Breast epithelium (tissue), 3 donors: ENCODE results near the gene S100A10.

Experiments used
- POLR2A ChIP-seq: fragments of 450-650 bp; IDR thresholded peaks from one replicate; pipeline ENCODE4 v1.6.1; 2016; ENCODE audit warnings: antibody characterized with exemption, mild to moderate bottlenecking, moderate library complexity
- POLR2AphosphoS5 ChIP-seq, 3 donors: sonication (generic); formaldehyde crosslinking; IDR thresholded peaks; one replicate each; pipeline ENCODE4 v1.6.1; 2017; ENCODE audit warnings: antibody characterized with exemption in 3 of 3
- TF ChIP-seq, protein P1 (sequence below), 3 donors: fragments of 450-650 bp; IDR thresholded peaks; one replicate each; pipeline ENCODE4 v1.5.1; 2016 to 2017; ENCODE audit warnings: antibody characterized with exemption in 3 of 3, mild to moderate bottlenecking in 3 of 3, moderate library complexity in 3 of 3

GRCh38 chr1:151960780-151961513 lies 32.7 kb downstream of the S100A10 start:
- TF ChIP-seq, protein P1, sequence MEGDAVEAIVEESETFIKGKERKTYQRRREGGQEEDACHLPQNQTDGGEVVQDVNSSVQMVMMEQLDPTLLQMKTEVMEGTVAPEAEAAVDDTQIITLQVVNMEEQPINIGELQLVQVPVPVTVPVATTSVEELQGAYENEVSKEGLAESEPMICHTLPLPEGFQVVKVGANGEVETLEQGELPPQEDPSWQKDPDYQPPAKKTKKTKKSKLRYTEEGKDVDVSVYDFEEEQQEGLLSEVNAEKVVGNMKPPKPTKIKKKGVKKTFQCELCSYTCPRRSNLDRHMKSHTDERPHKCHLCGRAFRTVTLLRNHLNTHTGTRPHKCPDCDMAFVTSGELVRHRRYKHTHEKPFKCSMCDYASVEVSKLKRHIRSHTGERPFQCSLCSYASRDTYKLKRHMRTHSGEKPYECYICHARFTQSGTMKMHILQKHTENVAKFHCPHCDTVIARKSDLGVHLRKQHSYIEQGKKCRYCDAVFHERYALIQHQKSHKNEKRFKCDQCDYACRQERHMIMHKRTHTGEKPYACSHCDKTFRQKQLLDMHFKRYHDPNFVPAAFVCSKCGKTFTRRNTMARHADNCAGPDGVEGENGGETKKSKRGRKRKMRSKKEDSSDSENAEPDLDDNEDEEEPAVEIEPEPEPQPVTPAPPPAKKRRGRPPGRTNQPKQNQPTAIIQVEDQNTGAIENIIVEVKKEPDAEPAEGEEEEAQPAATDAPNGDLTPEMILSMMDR (IDR thresholded peaks at IDR 0.05): no peak
- TF ChIP-seq POLR2A (no peak), POLR2AphosphoS5 (IDR thresholded peaks at IDR 0.05) (no peak)
